GM23248 (cell line): ENCODE data around the gene STAG3.

ENCODE experiments used
- EZH2 ChIP-seq: fragments of 200-600 bp; sonication (generic); IDR thresholded peaks from 2 replicates; pipeline ENCODE4 v1.6.1; 2018; ENCODE audit warnings: antibody characterized with exemption, mild to moderate bottlenecking; ENCODE audit not compliant: insufficient read depth, poor library complexity, severe bottlenecking
- EZH2phosphoT487 ChIP-seq: fragments of 200-600 bp; sonication (generic); IDR thresholded peaks from 2 replicates; pipeline ENCODE4 v1.6.1; 2018; ENCODE audit warnings: antibody characterized with exemption, moderate library complexity, mild to moderate bottlenecking, low read depth; ENCODE audit not compliant: insufficient read depth

- TF ChIP-seq EZH2 (no peak), EZH2phosphoT487 (no peak)
Measured at GRCh38 chr7:100220586-100221230, 43.0 kb downstream of the STAG3 start.
